Measurements from ENCODE around the gene CD72.

The CD72 gene

DNA sequence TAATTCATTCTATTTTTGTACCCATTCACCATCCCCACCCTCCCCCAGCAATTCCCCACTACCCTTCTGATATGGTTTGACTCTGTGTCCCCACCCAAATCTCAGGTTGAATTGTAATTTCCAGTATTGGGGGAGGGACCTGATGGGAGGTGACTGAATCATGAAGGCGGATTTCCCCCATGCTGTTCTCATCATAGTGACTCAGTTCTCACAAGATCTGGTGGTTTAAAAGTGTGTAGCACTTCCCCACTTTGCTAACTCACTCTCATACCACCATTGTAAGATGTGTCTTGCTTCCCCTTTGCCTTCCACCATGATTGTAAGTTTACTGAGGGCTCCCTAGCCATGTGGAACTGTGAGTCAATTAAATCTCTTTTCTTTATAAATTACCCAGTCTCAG is 39.1 kb downstream of the CD72 start:
- POLR2A ChIA-PET = no interaction called here
- CTCF ChIA-PET = no interaction called here
- DNase-seq (ENCODE audit: extremely low spot score) = no peak
- TF ChIP-seq FOXK2 (IDR thresholded peaks at IDR 0.05) (no peak), BHLHE40 (IDR thresholded peaks at IDR 0.05; ENCODE audit: borderline replicate concordance) (no peak), HDGF (IDR thresholded peaks at IDR 0.05; ENCODE audit: borderline replicate concordance) (no peak), ELF4 (IDR thresholded peaks at IDR 0.05) (no peak), L3MBTL2 (conservative IDR thresholded peaks at IDR 0.05) (no peak), ZNF384 (IDR thresholded peaks at IDR 0.05) (no peak), SUZ12 (IDR thresholded peaks at IDR 0.05) (no peak), SP1 (IDR thresholded peaks at IDR 0.05) (no peak)
- TF ChIP-seq, protein P1, sequence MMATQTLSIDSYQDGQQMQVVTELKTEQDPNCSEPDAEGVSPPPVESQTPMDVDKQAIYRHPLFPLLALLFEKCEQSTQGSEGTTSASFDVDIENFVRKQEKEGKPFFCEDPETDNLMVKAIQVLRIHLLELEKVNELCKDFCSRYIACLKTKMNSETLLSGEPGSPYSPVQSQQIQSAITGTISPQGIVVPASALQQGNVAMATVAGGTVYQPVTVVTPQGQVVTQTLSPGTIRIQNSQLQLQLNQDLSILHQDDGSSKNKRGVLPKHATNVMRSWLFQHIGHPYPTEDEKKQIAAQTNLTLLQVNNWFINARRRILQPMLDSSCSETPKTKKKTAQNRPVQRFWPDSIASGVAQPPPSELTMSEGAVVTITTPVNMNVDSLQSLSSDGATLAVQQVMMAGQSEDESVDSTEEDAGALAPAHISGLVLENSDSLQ (IDR thresholded peaks at IDR 0.05) = no peak

DNA sequence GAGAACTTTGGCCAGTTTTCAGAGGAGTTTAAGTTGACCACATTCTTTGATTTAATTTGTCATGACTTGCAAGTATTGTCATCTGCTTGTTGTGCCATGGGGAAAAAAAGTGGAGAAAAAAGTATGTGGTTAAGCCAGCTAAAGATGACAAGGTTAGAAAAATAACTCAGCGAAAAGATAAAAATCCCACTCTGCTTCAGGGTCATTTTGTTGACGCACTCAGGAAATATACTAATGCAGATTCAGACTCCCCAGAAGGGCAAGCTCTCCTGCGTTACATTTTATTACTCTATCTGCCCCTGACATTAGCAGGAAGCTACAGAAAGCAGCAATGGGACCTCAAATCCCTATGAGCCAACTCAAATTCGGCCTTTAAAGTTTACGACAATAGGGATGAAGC is 40.7 kb downstream of the CD72 start:
- DNase-seq (ENCODE audit: extremely low spot score) = no peak
- ChIA-PET CTCF (no interaction called here), POLR2A (no interaction called here)
- TF ChIP-seq HDGF (IDR thresholded peaks at IDR 0.05; ENCODE audit: borderline replicate concordance) (no peak), BHLHE40 (IDR thresholded peaks at IDR 0.05; ENCODE audit: borderline replicate concordance) (no peak), FOXK2 (IDR thresholded peaks at IDR 0.05) (no peak), ZNF384 (IDR thresholded peaks at IDR 0.05) (no peak), FOXM1 (IDR thresholded peaks at IDR 0.05; ENCODE audit: borderline replicate concordance) (no peak), ARNT (IDR thresholded peaks at IDR 0.05) (no peak)

DNA sequence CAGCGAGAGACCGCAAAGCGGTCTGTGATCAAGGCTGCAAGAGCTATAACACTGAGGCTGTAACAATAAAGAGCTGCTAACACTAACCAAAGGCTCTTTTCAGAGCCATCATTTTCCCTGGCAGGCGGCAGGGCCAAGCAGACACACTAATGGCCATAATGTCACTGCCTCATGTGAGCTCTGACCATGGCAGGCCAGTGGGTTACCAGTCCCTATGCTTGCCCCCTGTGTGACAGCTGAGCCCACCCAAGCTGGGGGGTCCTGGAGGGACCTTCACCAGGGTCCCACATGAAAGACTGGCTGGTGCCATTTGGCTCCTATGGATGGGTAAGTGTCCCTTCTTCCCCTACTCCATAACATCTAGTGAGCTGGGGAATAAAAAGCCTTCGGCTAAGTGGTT is 42.7 kb downstream of the CD72 start:
- TF ChIP-seq TARDBP (IDR thresholded peaks at IDR 0.05) (no peak), NFRKB (IDR thresholded peaks at IDR 0.05) (no peak), SP1 (IDR thresholded peaks at IDR 0.05) (no peak), HDGF (IDR thresholded peaks at IDR 0.05; ENCODE audit: borderline replicate concordance) (no peak), ARNT (IDR thresholded peaks at IDR 0.05) (no peak), SUZ12 (IDR thresholded peaks at IDR 0.05) (no peak), BHLHE40 (IDR thresholded peaks at IDR 0.05; ENCODE audit: borderline replicate concordance) (no peak), L3MBTL2 (conservative IDR thresholded peaks at IDR 0.05) (no peak), FOXM1 (IDR thresholded peaks at IDR 0.05; ENCODE audit: borderline replicate concordance) (no peak), CTBP1 (IDR thresholded peaks at IDR 0.05; ENCODE audit: borderline replicate concordance) (no peak)
- CTCF ChIA-PET = no interaction called here
- no peak for DNase-seq (ENCODE audit: extremely low spot score)
- POLR2A ChIA-PET = no interaction called here

DNA sequence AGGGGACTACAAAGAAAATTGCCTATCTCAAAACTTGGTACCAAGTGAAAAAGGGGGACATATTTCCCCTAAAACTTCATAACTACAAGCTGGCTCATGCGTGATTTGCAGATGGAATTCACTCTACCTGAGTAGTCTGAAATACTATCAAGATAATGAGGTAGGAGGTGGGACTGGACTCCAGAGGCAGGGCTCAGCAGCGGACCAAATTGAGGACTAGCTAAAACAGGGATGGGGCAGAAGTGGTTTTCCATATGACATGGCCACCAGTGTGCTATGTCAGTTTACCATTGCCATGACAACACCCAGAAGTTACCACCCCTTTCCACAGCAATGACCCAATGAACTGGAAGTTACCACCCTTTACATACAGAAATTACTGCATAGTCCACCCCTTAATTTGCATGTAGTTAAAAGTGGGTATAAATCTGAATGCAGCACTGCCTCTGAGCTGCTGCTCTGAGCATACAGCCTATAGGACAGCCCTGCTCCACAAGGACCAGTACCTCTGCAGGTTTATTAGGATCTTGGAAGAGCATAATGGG is 43.6 kb downstream of the CD72 start:
- DNase-seq (ENCODE audit: extremely low spot score) = no peak
- CTCF ChIA-PET = no interaction called here
- POLR2A ChIA-PET = no interaction called here
- no peak for TF ChIP-seq TARDBP (IDR thresholded peaks at IDR 0.05)
- no peak for TF ChIP-seq FOXA1 (IDR thresholded peaks at IDR 0.05)
- TF ChIP-seq BHLHE40 (IDR thresholded peaks at IDR 0.05; ENCODE audit: borderline replicate concordance) = no peak
- no peak for TF ChIP-seq L3MBTL2 (conservative IDR thresholded peaks at IDR 0.05)
- no peak for TF ChIP-seq SUZ12 (IDR thresholded peaks at IDR 0.05)
- TF ChIP-seq CTBP1 (IDR thresholded peaks at IDR 0.05; ENCODE audit: borderline replicate concordance) = no peak
- TF ChIP-seq ZNF384 (IDR thresholded peaks at IDR 0.05) = no peak
- TF ChIP-seq, protein P1 (IDR thresholded peaks at IDR 0.05) = no peak

DNA sequence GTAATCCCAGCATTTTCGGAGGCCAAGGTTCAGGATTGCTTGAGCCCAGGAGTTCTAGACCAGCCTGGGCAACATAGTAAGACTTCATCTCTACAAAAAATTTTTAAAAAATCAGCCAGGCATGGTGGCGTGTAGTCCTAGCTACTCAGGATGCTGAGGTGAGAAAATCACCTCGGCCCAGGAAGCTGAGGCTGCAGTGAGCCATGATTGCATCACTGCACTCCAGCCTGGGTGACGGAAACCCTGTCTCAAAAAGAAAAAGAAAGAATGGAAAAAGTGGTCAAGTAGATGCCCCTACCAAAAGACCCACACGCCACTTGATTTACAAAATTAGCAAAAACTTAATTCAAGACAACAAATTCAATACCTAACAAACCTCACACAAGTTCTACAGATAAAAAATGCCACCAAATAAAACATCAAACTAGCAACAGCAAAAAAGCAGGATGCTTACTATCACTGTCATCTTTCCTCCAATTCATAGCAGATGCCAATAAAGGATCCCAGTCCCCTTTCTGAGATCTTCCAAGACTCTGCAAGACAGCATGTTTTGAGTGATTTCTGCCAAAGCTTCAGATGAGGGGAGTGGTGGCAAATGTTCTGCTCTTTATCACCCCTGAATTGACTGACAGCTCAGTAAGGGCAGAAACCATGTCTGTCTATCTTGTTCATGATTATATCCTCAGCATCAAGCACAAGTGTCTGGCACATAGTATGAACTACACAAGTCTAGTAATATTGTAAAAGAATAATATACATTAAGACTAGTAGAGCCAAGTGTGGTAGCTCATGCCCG is 47.3 kb downstream of the CD72 start:
- POLR2A ChIA-PET = no interaction called here
- no peak for TF ChIP-seq L3MBTL2 (conservative IDR thresholded peaks at IDR 0.05)
- no peak for TF ChIP-seq FOXA1 (IDR thresholded peaks at IDR 0.05)
- no peak for TF ChIP-seq CTBP1 (IDR thresholded peaks at IDR 0.05; ENCODE audit: borderline replicate concordance)
- no peak for TF ChIP-seq BHLHE40 (IDR thresholded peaks at IDR 0.05; ENCODE audit: borderline replicate concordance)
- no peak for TF ChIP-seq ARNT (IDR thresholded peaks at IDR 0.05)
- no peak for TF ChIP-seq HDGF (IDR thresholded peaks at IDR 0.05; ENCODE audit: borderline replicate concordance)
- no peak for TF ChIP-seq TARDBP (IDR thresholded peaks at IDR 0.05)
- no peak for TF ChIP-seq FOXM1 (IDR thresholded peaks at IDR 0.05; ENCODE audit: borderline replicate concordance)
- no peak for TF ChIP-seq ELF4 (IDR thresholded peaks at IDR 0.05)
- no peak for TF ChIP-seq FOXK2 (IDR thresholded peaks at IDR 0.05)
- TF ChIP-seq SUZ12 (IDR thresholded peaks at IDR 0.05) = no peak
- TF ChIP-seq LEF1 (IDR thresholded peaks at IDR 0.05; ENCODE audit: borderline replicate concordance) = no peak
- no peak for TF ChIP-seq NFRKB (IDR thresholded peaks at IDR 0.05)
- TF ChIP-seq, protein P1 (IDR thresholded peaks at IDR 0.05) = no peak
- TF ChIP-seq ZNF384 (IDR thresholded peaks at IDR 0.05) = no peak
- TF ChIP-seq SP1 (IDR thresholded peaks at IDR 0.05) = no peak
- CTCF ChIA-PET = interaction anchor here (0.6 kb wide), 1 partner anchor 87 kb away, joined by 3 read pairs; the partner anchor contains the start of gene RMRP
- DNase-seq (ENCODE audit: extremely low spot score) = no peak

DNA sequence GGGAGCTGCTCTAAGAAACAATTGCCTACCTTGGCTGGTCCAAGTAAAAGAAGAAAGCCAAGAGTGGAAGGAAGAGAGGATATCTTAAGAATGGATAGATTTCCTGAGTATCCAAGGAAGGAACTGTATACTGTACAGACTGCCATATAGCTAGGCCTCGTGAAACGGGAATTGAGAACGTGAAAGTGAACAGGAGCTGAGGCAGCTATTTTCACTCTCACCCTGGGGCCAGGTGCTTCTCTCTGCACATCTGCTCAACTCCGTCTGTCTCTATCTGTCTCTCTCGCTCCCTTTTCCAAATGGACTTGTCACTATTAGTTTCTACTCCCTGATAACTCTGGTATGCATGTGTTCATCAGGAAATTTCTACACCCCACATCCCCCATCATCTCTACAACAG is 49.0 kb downstream of the CD72 start:
- no peak for TF ChIP-seq CTBP1 (IDR thresholded peaks at IDR 0.05; ENCODE audit: borderline replicate concordance)
- no peak for TF ChIP-seq ARNT (IDR thresholded peaks at IDR 0.05)
- no peak for TF ChIP-seq BHLHE40 (IDR thresholded peaks at IDR 0.05; ENCODE audit: borderline replicate concordance)
- TF ChIP-seq SUZ12 (IDR thresholded peaks at IDR 0.05) = no peak
- TF ChIP-seq LEF1 (IDR thresholded peaks at IDR 0.05; ENCODE audit: borderline replicate concordance) = no peak
- no peak for TF ChIP-seq FOXA1 (IDR thresholded peaks at IDR 0.05)
- no peak for TF ChIP-seq ZNF384 (IDR thresholded peaks at IDR 0.05)
- TF ChIP-seq TARDBP (IDR thresholded peaks at IDR 0.05) = no peak
- no peak for TF ChIP-seq NFRKB (IDR thresholded peaks at IDR 0.05)
- no peak for TF ChIP-seq L3MBTL2 (conservative IDR thresholded peaks at IDR 0.05)
- TF ChIP-seq ELF4 (IDR thresholded peaks at IDR 0.05) = no peak
- no peak for TF ChIP-seq FOXM1 (IDR thresholded peaks at IDR 0.05; ENCODE audit: borderline replicate concordance)
- no peak for TF ChIP-seq FOXK2 (IDR thresholded peaks at IDR 0.05)
- TF ChIP-seq HDGF (IDR thresholded peaks at IDR 0.05; ENCODE audit: borderline replicate concordance) = no peak
- TF ChIP-seq SP1 (IDR thresholded peaks at IDR 0.05) = no peak
- TF ChIP-seq, protein P1 (IDR thresholded peaks at IDR 0.05) = no peak
- DNase-seq (ENCODE audit: extremely low spot score) = no peak
- CTCF ChIA-PET = no interaction called here
- POLR2A ChIA-PET = no interaction called here

Data from HEK293T (cell line).